Liver (tissue), 3 donors: ENCODE data around the gene SYNJ1.

ENCODE experiments used
- FOXA1 ChIP-seq: IDR thresholded peaks from 2 replicates; pipeline ENCODE4 v1.6.1; 2016; ENCODE audit warnings: antibody characterized with exemption
- GABPA ChIP-seq, 2 donors: IDR thresholded peaks in 1 of 2; conservative IDR thresholded peaks in 1 of 2; 2 replicates each; pipeline ENCODE4 v1.6.1; 2016; ENCODE audit warnings: antibody characterized with exemption in 2 of 2, mild to moderate bottlenecking in 1 of 2, moderate library complexity in 1 of 2
- HNF4G ChIP-seq: IDR thresholded peaks from 2 replicates; pipeline ENCODE4 v1.6.1; 2016; ENCODE audit warnings: antibody characterized with exemption
- JUND ChIP-seq, 2 donors: IDR thresholded peaks; 2 replicates each; pipeline ENCODE4 v1.6.1; 2016; ENCODE audit warnings: antibody characterized with exemption in 2 of 2
- MAX ChIP-seq: IDR thresholded peaks from 2 replicates; pipeline ENCODE4 v1.6.1; 2016; ENCODE audit warnings: antibody characterized with exemption
- RAD21 ChIP-seq, 2 donors: IDR thresholded peaks; 2 replicates each; pipeline ENCODE4 v1.6.1; 2016; ENCODE audit warnings: antibody characterized with exemption in 2 of 2, mild to moderate bottlenecking in 2 of 2
- RXRA ChIP-seq, 2 donors: IDR thresholded peaks; 2 replicates each; pipeline ENCODE4 v1.6.1; 2017 to 2018; ENCODE audit warnings: antibody characterized with exemption in 2 of 2, mild to moderate bottlenecking in 1 of 2
- SP1 ChIP-seq: IDR thresholded peaks from 2 replicates; pipeline ENCODE4 v1.6.1; 2018; ENCODE audit warnings: antibody characterized with exemption, mild to moderate bottlenecking
- TAF1 ChIP-seq: conservative IDR thresholded peaks from 2 replicates; pipeline ENCODE4 v1.6.1; 2016; ENCODE audit warnings: antibody characterized with exemption, mild to moderate bottlenecking
- TF ChIP-seq, protein P1 (sequence below): fragments of 150-350 bp; IDR thresholded peaks from 2 replicates; pipeline ENCODE4 v1.5.1; 2017; ENCODE audit warnings: improper control_type of control experiment, low read depth, low read length; ENCODE audit not compliant: missing input control
- donor health status: healthy.
- donor health status: healthy.

DNA sequence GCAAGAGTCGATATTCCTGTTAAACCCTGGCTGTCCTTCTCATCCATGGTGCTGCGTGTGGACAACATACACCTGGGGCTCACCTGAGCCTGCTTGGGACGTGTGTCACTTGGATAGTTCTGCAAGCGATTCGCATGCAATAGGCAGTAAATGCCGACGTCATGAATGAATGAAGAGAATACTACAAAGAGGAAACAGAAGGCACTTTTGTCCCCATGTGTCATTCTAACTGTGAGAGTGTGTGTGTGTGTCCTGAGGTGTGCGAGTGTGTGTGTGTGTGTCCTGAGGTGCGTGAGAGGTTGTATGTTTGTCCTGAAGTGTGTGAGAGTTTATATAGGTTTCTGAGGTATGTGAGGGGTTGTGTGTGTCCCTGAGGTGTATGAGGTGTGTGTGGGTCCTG, 141.8 kb downstream of the SYNJ1 start:
- TF ChIP-seq RAD21 (IDR thresholded peaks at IDR 0.05) (no peak), SP1 (no peak), GABPA (IDR thresholded peaks at IDR 0.05 in 1 of 2, conservative IDR thresholded peaks at IDR 0.05 in 1 of 2) (no peak), RXRA (IDR thresholded peaks at IDR 0.05) (no peak), FOXA1 (no peak), TAF1 (no peak), JUND (IDR thresholded peaks at IDR 0.05) (no peak), MAX (no peak), HNF4G (no peak)
- TF ChIP-seq, protein P1, sequence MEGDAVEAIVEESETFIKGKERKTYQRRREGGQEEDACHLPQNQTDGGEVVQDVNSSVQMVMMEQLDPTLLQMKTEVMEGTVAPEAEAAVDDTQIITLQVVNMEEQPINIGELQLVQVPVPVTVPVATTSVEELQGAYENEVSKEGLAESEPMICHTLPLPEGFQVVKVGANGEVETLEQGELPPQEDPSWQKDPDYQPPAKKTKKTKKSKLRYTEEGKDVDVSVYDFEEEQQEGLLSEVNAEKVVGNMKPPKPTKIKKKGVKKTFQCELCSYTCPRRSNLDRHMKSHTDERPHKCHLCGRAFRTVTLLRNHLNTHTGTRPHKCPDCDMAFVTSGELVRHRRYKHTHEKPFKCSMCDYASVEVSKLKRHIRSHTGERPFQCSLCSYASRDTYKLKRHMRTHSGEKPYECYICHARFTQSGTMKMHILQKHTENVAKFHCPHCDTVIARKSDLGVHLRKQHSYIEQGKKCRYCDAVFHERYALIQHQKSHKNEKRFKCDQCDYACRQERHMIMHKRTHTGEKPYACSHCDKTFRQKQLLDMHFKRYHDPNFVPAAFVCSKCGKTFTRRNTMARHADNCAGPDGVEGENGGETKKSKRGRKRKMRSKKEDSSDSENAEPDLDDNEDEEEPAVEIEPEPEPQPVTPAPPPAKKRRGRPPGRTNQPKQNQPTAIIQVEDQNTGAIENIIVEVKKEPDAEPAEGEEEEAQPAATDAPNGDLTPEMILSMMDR, result no peak
